OCI-LY1 (cell line): ENCODE results near the gene ZSWIM8.

Experiments
- H2AFZ ChIP-seq: fragments of 200-600 bp; sonication (generic), shearing (Covaris generic); 2 replicates; pipeline ENCODE4 v1.6.0; 2014; ENCODE audit warnings: antibody characterized with exemption, mild to moderate bottlenecking, low read length
- H3F3A ChIP-seq: fragments of 200-600 bp; sonication (generic), shearing (Covaris generic); 2 replicates; pipeline ENCODE4 v1.6.0; 2014; ENCODE audit warnings: mild to moderate bottlenecking, antibody characterized with exemption, low read length, moderate library complexity; ENCODE audit not compliant: insufficient read depth
- H3K27ac ChIP-seq: fragments of 200-600 bp; sonication (generic); 2 replicates; pipeline ENCODE4 v1.5.1; 2014; ENCODE audit warnings: low read length, mixed run types, mild to moderate bottlenecking, low read depth; ENCODE audit not compliant: poor library complexity, severe bottlenecking
- H3K27me3 ChIP-seq: fragments of 200-600 bp; sonication (generic); 2 replicates; pipeline ENCODE4 v1.6.0; 2014; ENCODE audit warnings: antibody characterized with exemption, mild to moderate bottlenecking, low read length, moderate library complexity; ENCODE audit not compliant: insufficient read depth
- H3K36me3 ChIP-seq: fragments of 200-600 bp; sonication (generic); 2 replicates; pipeline ENCODE4 v1.6.1; 2014; ENCODE audit warnings: mild to moderate bottlenecking, antibody characterized with exemption, low read length, moderate library complexity, mixed read lengths; ENCODE audit not compliant: insufficient read depth
- H3K4me1 ChIP-seq: fragments of 200-600 bp; sonication (generic); 2 replicates; pipeline ENCODE4 v1.5.1; 2014; ENCODE audit warnings: mild to moderate bottlenecking, low read length, moderate library complexity; ENCODE audit not compliant: insufficient read depth, severe bottlenecking
- H3K4me2 ChIP-seq: fragments of 200-600 bp; sonication (generic), shearing (Covaris generic); 2 replicates; pipeline ENCODE4 v1.6.1; 2014; ENCODE audit warnings: low read length
- H3K4me3 ChIP-seq: fragments of 200-600 bp; sonication (generic); 2 replicates; pipeline ENCODE4 v1.5.1; 2014; ENCODE audit warnings: low read length, low read depth, mild to moderate bottlenecking, mixed read lengths; ENCODE audit not compliant: poor library complexity, severe bottlenecking
- H3K79me2 ChIP-seq: fragments of 200-600 bp; shearing (Covaris generic); 2 replicates; pipeline ENCODE4 v1.6.1; 2016; ENCODE audit warnings: mixed run types, low read length, mixed read lengths; ENCODE audit not compliant: insufficient read depth
- H3K9ac ChIP-seq: fragments of 200-600 bp; sonication (generic), shearing (Covaris generic); 2 replicates; pipeline ENCODE4 v1.6.1; 2014; ENCODE audit warnings: mild to moderate bottlenecking, low read length, mixed read lengths
- H3K9me2 ChIP-seq: fragments of 200-600 bp; sonication (generic), shearing (Covaris generic); 2 replicates; pipeline ENCODE4 v1.6.1; 2014; ENCODE audit warnings: low read depth, mild to moderate bottlenecking, low read length, mixed read lengths
- H3K9me3 ChIP-seq: fragments of 200-600 bp; shearing (Covaris generic); 2 replicates; pipeline ENCODE4 v1.6.1; 2014; ENCODE audit warnings: low read length, mixed read lengths
- H4K20me1 ChIP-seq: fragments of 200-600 bp; sonication (generic), shearing (Covaris generic); 2 replicates; pipeline ENCODE4 v1.6.0; 2016; ENCODE audit warnings: mild to moderate bottlenecking, low read length; ENCODE audit not compliant: insufficient read depth
- CTCF ChIP-seq: fragments of 200-600 bp; sonication (generic), shearing (Covaris generic); IDR thresholded peaks from 2 replicates; pipeline ENCODE4 v1.5.1; 2017; ENCODE audit warnings: mild to moderate bottlenecking, antibody characterized with exemption, low read length, moderate library complexity, mixed read lengths
- EZH2 ChIP-seq: fragments of 200-600 bp; sonication (generic), shearing (Covaris generic); IDR thresholded peaks from 2 replicates; pipeline ENCODE4 v1.8.0; 2017; ENCODE audit warnings: borderline replicate concordance, mixed run types, mild to moderate bottlenecking, antibody characterized with exemption, low read length, moderate library complexity, mixed read lengths

The ZSWIM8 gene

GRCh38 chr10:73796766-73797165 is 11.4 kb downstream of the ZSWIM8 start:
- peaks cover 85% of the 10 kb centered on the region for H3K36me3 ChIP-seq
- no peak overlapping the region for H3K4me3 ChIP-seq
- H3K4me2 ChIP-seq, result no peak overlapping the region
- H3K9me3 ChIP-seq, result no peaks in the 10 kb centered on the region
- no peaks in the 10 kb centered on the region for H3K9me2 ChIP-seq
- no peak overlapping the region for H3K27ac ChIP-seq
- H3K27me3 ChIP-seq, result no peaks in the 10 kb centered on the region
- no peaks in the 10 kb centered on the region for H4K20me1 ChIP-seq
- no peak overlapping the region for H3K9ac ChIP-seq
- H2AFZ ChIP-seq, result no peak overlapping the region
- no peak for TF ChIP-seq EZH2
- TF ChIP-seq CTCF, result no peak
- H3F3A ChIP-seq, result no peaks in the 10 kb centered on the region
- H3K79me2 ChIP-seq, result no peaks in the 10 kb centered on the region
- H3K4me1 ChIP-seq, result no peaks in the 10 kb centered on the region

GRCh38 chr10:73797324-73798025 is 12.1 kb downstream of the ZSWIM8 start:
- no peak overlapping the region for H3K27ac ChIP-seq
- H3K4me1 ChIP-seq, result no peaks in the 10 kb centered on the region
- H3K36me3 ChIP-seq, result peaks cover 87% of the 10 kb centered on the region
- no peaks in the 10 kb centered on the region for H4K20me1 ChIP-seq
- no peak overlapping the region for H3K4me3 ChIP-seq
- no peak overlapping the region for H3K4me2 ChIP-seq
- no peaks in the 10 kb centered on the region for H3K27me3 ChIP-seq
- no peak for TF ChIP-seq EZH2
- TF ChIP-seq CTCF, result no peak
- H3K9me3 ChIP-seq, result no peaks in the 10 kb centered on the region
- no peaks in the 10 kb centered on the region for H3K9me2 ChIP-seq
- H3K9ac ChIP-seq, result no peak overlapping the region
- H3F3A ChIP-seq, result no peaks in the 10 kb centered on the region
- H2AFZ ChIP-seq, result no peak overlapping the region
- H3K79me2 ChIP-seq, result no peaks in the 10 kb centered on the region

GRCh38 chr10:73798087-73798486 is 12.7 kb downstream of the ZSWIM8 start:
- no peaks in the 10 kb centered on the region for H3K9me3 ChIP-seq
- H4K20me1 ChIP-seq, result no peaks in the 10 kb centered on the region
- H3K4me2 ChIP-seq, result no peak overlapping the region
- no peaks in the 10 kb centered on the region for H3K79me2 ChIP-seq
- no peaks in the 10 kb centered on the region for H3K4me1 ChIP-seq
- no peaks in the 10 kb centered on the region for H3F3A ChIP-seq
- no peaks in the 10 kb centered on the region for H3K27me3 ChIP-seq
- H3K4me3 ChIP-seq, result no peak overlapping the region
- no peak overlapping the region for H3K27ac ChIP-seq
- no peak for TF ChIP-seq EZH2
- TF ChIP-seq CTCF, result no peak
- no peak overlapping the region for H2AFZ ChIP-seq
- H3K36me3 ChIP-seq, result peaks cover 87% of the 10 kb centered on the region
- H3K9me2 ChIP-seq, result no peaks in the 10 kb centered on the region
- H3K9ac ChIP-seq, result no peak overlapping the region
